ENCODE data around the gene MAP3K3.

The MAP3K3 gene

DNA sequence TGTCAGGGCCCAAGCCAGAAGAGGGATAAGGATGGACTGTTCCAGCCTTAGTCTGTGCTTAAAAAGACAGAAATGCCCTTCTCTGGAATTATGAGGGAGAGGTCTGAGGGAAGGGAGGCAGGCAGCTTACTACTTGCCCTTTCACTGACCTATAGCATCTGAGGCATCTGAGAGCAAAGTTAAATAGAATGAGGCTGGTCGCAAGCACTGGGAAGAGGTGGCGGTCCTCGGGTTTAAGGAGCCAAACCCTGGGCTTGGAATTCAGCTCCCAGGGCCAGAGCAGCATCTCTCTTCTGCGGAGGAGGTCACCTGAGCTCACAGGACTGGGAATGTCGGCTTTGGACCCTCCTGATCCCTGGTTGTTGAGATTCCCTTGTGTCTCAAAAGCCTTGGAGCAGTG lies 80.8 kb downstream of the MAP3K3 start:
- peak overlapping the region; percentile 81 for H3K4me3 ChIP-seq (ENCODE audit: low read depth, low read length)
- no peak for DNase-seq (ENCODE audit: low read depth)
- TF ChIP-seq, protein P1, sequence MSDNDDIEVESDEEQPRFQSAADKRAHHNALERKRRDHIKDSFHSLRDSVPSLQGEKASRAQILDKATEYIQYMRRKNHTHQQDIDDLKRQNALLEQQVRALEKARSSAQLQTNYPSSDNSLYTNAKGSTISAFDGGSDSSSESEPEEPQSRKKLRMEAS (IDR thresholded peaks at IDR 0.05; ENCODE audit: low read depth, low read length): no peak
- TF ChIP-seq MYC (IDR thresholded peaks at IDR 0.05; ENCODE audit: low read depth, low read length) (no peak), POLR2A (IDR thresholded peaks at IDR 0.05; ENCODE audit: extremely low read depth, insufficient read length) (no peak)
- TF ChIP-seq, protein P2, sequence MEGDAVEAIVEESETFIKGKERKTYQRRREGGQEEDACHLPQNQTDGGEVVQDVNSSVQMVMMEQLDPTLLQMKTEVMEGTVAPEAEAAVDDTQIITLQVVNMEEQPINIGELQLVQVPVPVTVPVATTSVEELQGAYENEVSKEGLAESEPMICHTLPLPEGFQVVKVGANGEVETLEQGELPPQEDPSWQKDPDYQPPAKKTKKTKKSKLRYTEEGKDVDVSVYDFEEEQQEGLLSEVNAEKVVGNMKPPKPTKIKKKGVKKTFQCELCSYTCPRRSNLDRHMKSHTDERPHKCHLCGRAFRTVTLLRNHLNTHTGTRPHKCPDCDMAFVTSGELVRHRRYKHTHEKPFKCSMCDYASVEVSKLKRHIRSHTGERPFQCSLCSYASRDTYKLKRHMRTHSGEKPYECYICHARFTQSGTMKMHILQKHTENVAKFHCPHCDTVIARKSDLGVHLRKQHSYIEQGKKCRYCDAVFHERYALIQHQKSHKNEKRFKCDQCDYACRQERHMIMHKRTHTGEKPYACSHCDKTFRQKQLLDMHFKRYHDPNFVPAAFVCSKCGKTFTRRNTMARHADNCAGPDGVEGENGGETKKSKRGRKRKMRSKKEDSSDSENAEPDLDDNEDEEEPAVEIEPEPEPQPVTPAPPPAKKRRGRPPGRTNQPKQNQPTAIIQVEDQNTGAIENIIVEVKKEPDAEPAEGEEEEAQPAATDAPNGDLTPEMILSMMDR (IDR thresholded peaks at IDR 0.05; ENCODE audit: low read depth, low read length): no peak

DNA sequence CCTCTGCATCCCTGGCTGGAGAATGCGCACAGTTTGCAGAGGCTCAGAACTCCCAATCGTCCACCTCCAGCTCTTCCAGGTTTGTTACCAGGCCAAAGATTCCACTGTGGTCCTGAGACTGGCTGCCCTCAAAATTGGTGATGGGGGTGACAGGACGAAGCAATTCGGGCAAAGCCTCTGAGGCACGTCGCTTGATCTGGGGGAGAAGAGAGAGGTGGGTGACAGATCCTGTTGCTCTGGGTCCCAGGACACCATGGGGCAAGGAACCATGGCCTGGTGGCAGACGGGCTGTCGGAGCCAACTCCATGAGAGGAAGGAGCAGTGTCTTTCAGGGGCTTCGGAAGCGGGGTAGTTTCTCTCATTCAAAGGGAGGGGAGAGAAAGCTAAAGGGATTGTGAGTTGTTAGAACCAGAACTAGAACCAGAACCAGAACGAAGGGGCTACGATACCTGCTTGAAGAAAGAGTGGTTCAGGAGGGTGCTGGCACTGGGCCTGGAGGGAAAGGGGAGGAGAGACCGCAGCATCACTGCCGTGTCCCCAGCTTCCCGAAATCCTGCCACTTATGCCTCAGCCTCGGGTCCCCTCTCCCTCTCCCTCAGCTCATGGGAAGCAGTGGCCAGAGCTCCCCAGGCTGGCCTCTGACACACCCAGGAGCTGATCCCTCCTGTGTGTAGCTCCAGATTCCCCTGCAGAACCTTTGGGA lies 81.5 kb downstream of the MAP3K3 start:
- H3K4me3 ChIP-seq (ENCODE audit: low read depth, low read length): peak overlapping the region; percentile 81
- no peak for TF ChIP-seq POLR2A (IDR thresholded peaks at IDR 0.05; ENCODE audit: extremely low read depth, insufficient read length)
- TF ChIP-seq, protein P1 (IDR thresholded peaks at IDR 0.05; ENCODE audit: low read depth, low read length): no peak
- TF ChIP-seq MYC (IDR thresholded peaks at IDR 0.05; ENCODE audit: low read depth, low read length): no peak
- TF ChIP-seq, protein P2 (IDR thresholded peaks at IDR 0.05; ENCODE audit: low read depth, low read length): no peak
- DNase-seq (ENCODE audit: low read depth): no peak

GRCh38 chr17:63704259-63704576 lies 82.0 kb downstream of the MAP3K3 start:
- no peak for DNase-seq (ENCODE audit: low read depth)
- no peak overlapping the region for H3K4me3 ChIP-seq (ENCODE audit: low read depth, low read length)
- TF ChIP-seq, protein P2 (IDR thresholded peaks at IDR 0.05; ENCODE audit: low read depth, low read length): no peak
- TF ChIP-seq, protein P1 (IDR thresholded peaks at IDR 0.05; ENCODE audit: low read depth, low read length): no peak
- no peak for TF ChIP-seq MYC (IDR thresholded peaks at IDR 0.05; ENCODE audit: low read depth, low read length)
- TF ChIP-seq POLR2A (IDR thresholded peaks at IDR 0.05; ENCODE audit: extremely low read depth, insufficient read length): no peak

DNA sequence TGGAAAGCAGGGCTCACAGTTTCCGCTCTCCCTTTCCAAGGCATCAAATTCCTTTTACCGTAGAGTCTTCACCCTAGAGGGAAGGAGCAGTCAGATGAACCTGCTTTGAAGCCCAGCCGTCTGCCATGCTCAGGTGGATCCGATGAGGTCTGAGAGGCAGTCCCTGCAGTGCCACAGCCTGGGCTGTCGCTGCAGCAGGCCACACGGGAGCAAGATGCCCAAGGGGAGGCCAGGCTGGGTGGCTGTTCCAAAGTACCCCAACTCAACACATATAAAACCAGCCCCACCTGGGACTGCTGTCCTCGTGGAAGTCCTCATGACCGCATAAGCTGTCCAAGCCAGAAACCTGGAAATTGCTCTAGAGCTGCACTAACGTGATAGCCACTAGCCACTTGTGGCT lies 82.6 kb downstream of the MAP3K3 start:
- DNase-seq (ENCODE audit: low read depth): no peak
- TF ChIP-seq, protein P1 (IDR thresholded peaks at IDR 0.05; ENCODE audit: low read depth, low read length): no peak
- TF ChIP-seq MYC (IDR thresholded peaks at IDR 0.05; ENCODE audit: low read depth, low read length): no peak
- TF ChIP-seq, protein P2 (IDR thresholded peaks at IDR 0.05; ENCODE audit: low read depth, low read length): no peak
- TF ChIP-seq POLR2A (IDR thresholded peaks at IDR 0.05; ENCODE audit: extremely low read depth, insufficient read length): no peak
- no peak overlapping the region for H3K4me3 ChIP-seq (ENCODE audit: low read depth, low read length)

GRCh38 chr17:63705657-63706056 lies 83.4 kb downstream of the MAP3K3 start:
- TF ChIP-seq POLR2A (IDR thresholded peaks at IDR 0.05; ENCODE audit: extremely low read depth, insufficient read length) (no peak), MYC (IDR thresholded peaks at IDR 0.05; ENCODE audit: low read depth, low read length) (no peak)
- TF ChIP-seq, protein P1 (IDR thresholded peaks at IDR 0.05; ENCODE audit: low read depth, low read length): no peak
- no peak for DNase-seq (ENCODE audit: low read depth)
- no peak overlapping the region for H3K4me3 ChIP-seq (ENCODE audit: low read depth, low read length)

- no peak for DNase-seq (ENCODE audit: low read depth)
- H3K4me3 ChIP-seq (ENCODE audit: low read depth, low read length): no peak overlapping the region
- TF ChIP-seq, protein P2 (IDR thresholded peaks at IDR 0.05; ENCODE audit: low read depth, low read length): no peak
- TF ChIP-seq MYC (IDR thresholded peaks at IDR 0.05; ENCODE audit: low read depth, low read length) (no peak), POLR2A (IDR thresholded peaks at IDR 0.05; ENCODE audit: extremely low read depth, insufficient read length) (no peak)
- TF ChIP-seq, protein P1 (IDR thresholded peaks at IDR 0.05; ENCODE audit: low read depth, low read length): no peak
Observed at GRCh38 chr17:63706336-63707082, 84.3 kb downstream of the MAP3K3 start.
